H1 (cell line): ENCODE data around the gene EIF4E2. TPM values are rescaled to one million over a fixed set of nuclear protein-coding genes. Genes with fewer than 3 reads are reported as not detected.

Experiments used
- CTCF ChIA-PET: fragments of 300-600 bp; sonication (Branson Sonifier 250); formaldehyde crosslinking; loops from one replicate; lab custom pipeline; 2021; ENCODE audit not compliant: partially characterized antibody; lab: Charles Lee
- POLR2A ChIA-PET: fragments of 300-600 bp; sonication (Branson Sonifier 250); formaldehyde crosslinking; loops from one replicate; lab custom pipeline; 2021; ENCODE audit warnings: inconsistent platforms; ENCODE audit not compliant: partially characterized antibody; lab: Charles Lee
- DNase-seq, 2 experiments: peaks; one replicate each; pipeline versions ENCODE4 v3.0.0 to v3.0.0-alpha.2; 2010 to 2022; ENCODE audit warnings: low spot score in 2 of 2, low read depth in 1 of 2, mixed read lengths in 1 of 2
- FAIRE-seq: peaks from 2 replicates; lab custom pipeline; 2011; peaks lifted over from hg19 to GRCh38; lab: Jason Lieb, UNC
- H2AFZ ChIP-seq: 2 replicates; pipeline ENCODE4 v1.8.1; 2012; ENCODE audit warnings: low read length, inconsistent platforms
- H2AK5ac ChIP-seq: 2 replicates; pipeline ENCODE4 v1.6.1; 2013; ENCODE audit warnings: low read depth, low read length
- H2BK120ac ChIP-seq: replicated peaks from 2 replicates; pipeline ENCODE3; 2013; ENCODE audit warnings: low read depth, low read length, inconsistent platforms
- H2BK12ac ChIP-seq: 2 replicates; pipeline ENCODE4 v1.6.1; 2013; ENCODE audit warnings: low read depth, low read length
- H2BK15ac ChIP-seq: 2 replicates; pipeline ENCODE4 v1.6.1; 2013; ENCODE audit warnings: low read length
- H2BK20ac ChIP-seq: 2 replicates; pipeline ENCODE4 v1.6.1; 2013; ENCODE audit warnings: low read length
- H2BK5ac ChIP-seq: 2 replicates; pipeline ENCODE4 v1.6.1; 2013; ENCODE audit warnings: low read depth, low read length
- H3K14ac ChIP-seq: 2 replicates; pipeline ENCODE4 v1.6.1; 2013; ENCODE audit warnings: inconsistent platforms; ENCODE audit not compliant: insufficient read length
- H3K18ac ChIP-seq: 2 replicates; pipeline ENCODE4 v1.6.1; 2013; ENCODE audit warnings: low read length; ENCODE audit errors: extremely low read depth
- H3K23ac ChIP-seq: 2 replicates; pipeline ENCODE4 v1.6.1; 2013; ENCODE audit warnings: inconsistent platforms; ENCODE audit not compliant: insufficient read length
- H3K23me2 ChIP-seq: 2 replicates; pipeline ENCODE4 v1.6.1; 2013; ENCODE audit warnings: low read depth, low read length
- H3K27ac ChIP-seq: 2 replicates; pipeline ENCODE4 v1.6.1; 2011; ENCODE audit warnings: low read depth, low read length, inconsistent platforms
- H3K27me3 ChIP-seq, 4 experiments: replicated peaks in 1 of 4; 1 replicate in 1 of 4; 2 replicates in 3 of 4; pipeline versions ENCODE4 v1.6.1 to v1.8.1; 2011 to 2013; ENCODE audit warnings: low read length in 3 of 4, mild to moderate bottlenecking in 3 of 4, inconsistent platforms in 2 of 4, mixed read lengths in 2 of 4, moderate library complexity in 1 of 4; ENCODE audit not compliant: control insufficient read depth in 3 of 4, insufficient read depth in 3 of 4; ENCODE audit errors: extremely low read depth in 1 of 4
- H3K36me3 ChIP-seq, 4 experiments: 2 replicates each; pipeline versions ENCODE4 v1.6.1 to v1.8.1; 2011 to 2013; ENCODE audit warnings: mild to moderate bottlenecking in 4 of 4, low read length in 3 of 4, moderate library complexity in 2 of 4, control low read depth in 1 of 4, inconsistent platforms in 1 of 4; ENCODE audit not compliant: insufficient read depth in 4 of 4, control insufficient read depth in 2 of 4
- H3K4ac ChIP-seq: replicated peaks from 2 replicates; pipeline ENCODE3; 2013; ENCODE audit warnings: low read length, low read depth, mixed read lengths, inconsistent platforms; ENCODE audit not compliant: insufficient read length
- H3K4me1 ChIP-seq, 4 experiments: replicated peaks in 1 of 4; 1 replicate in 1 of 4; 2 replicates in 3 of 4; pipeline versions ENCODE4 v1.6.1 to v1.8.1; 2011 to 2013; ENCODE audit warnings: low read length in 3 of 4, inconsistent platforms in 2 of 4, mixed read lengths in 1 of 4; ENCODE audit not compliant: insufficient read depth in 4 of 4, control insufficient read depth in 3 of 4
- H3K4me2 ChIP-seq, 2 experiments: 2 replicates each; pipeline versions ENCODE4 v1.6.1 to v1.8.1; 2011 to 2013; ENCODE audit warnings: low read depth in 2 of 2, low read length in 2 of 2, control low read depth in 1 of 2, inconsistent platforms in 1 of 2, mild to moderate bottlenecking in 1 of 2; ENCODE audit not compliant: insufficient read depth in 1 of 2
- H3K4me3 ChIP-seq, 4 experiments: fragments of 200-600, 300-600 bp in 1 of 4; sonication (generic), shearing (Covaris generic), sonication (Bioruptor Twin) in 1 of 4; 2 replicates each; pipeline versions ENCODE4 v1.5.1 to v1.8.1; 2011 to 2016; ENCODE audit warnings: low read length in 4 of 4, low read depth in 3 of 4, control low read depth in 2 of 4, inconsistent platforms in 2 of 4, mild to moderate bottlenecking in 2 of 4, mixed read lengths in 1 of 4, moderate library complexity in 1 of 4; ENCODE audit not compliant: insufficient read depth in 2 of 4; ENCODE audit errors: extremely low read depth in 1 of 4
- H3K56ac ChIP-seq: replicated peaks from 2 replicates; pipeline ENCODE3; 2013; ENCODE audit warnings: low read depth, mild to moderate bottlenecking, mixed read lengths, low read length, inconsistent platforms; ENCODE audit not compliant: insufficient read length
- H3K79me1 ChIP-seq: 2 replicates; pipeline ENCODE4 v1.6.1; 2013; ENCODE audit warnings: low read depth, low read length, control low read depth
- H3K79me2 ChIP-seq, 2 experiments: 2 replicates each; pipeline versions ENCODE4 v1.6.1 to v1.8.1; 2012 to 2013; ENCODE audit warnings: low read length in 2 of 2, mild to moderate bottlenecking in 2 of 2, inconsistent platforms in 1 of 2; ENCODE audit not compliant: insufficient read depth in 2 of 2, control insufficient read depth in 1 of 2
- H3K9ac ChIP-seq, 4 experiments: replicated peaks in 1 of 4; 1 replicate in 1 of 4; 2 replicates in 3 of 4; pipeline versions ENCODE4 v1.6.1 to v1.8.1; 2011 to 2013; ENCODE audit warnings: low read depth in 3 of 4, low read length in 3 of 4, control low read depth in 2 of 4, mild to moderate bottlenecking in 2 of 4, moderate library complexity in 2 of 4, inconsistent platforms in 1 of 4; ENCODE audit errors: extremely low read depth in 1 of 4
- H3K9me3 ChIP-seq, 2 experiments: 2 replicates each; pipeline versions ENCODE4 v1.6.1 to v1.8.1; 2012 to 2013; ENCODE audit warnings: mild to moderate bottlenecking in 2 of 2, moderate library complexity in 2 of 2, control low read depth in 1 of 2, inconsistent platforms in 1 of 2, low read depth in 1 of 2, low read length in 1 of 2, mixed read lengths in 1 of 2; ENCODE audit not compliant: insufficient read depth in 2 of 2
- H4K20me1 ChIP-seq, 2 experiments: replicated peaks in 1 of 2; 2 replicates each; pipeline versions ENCODE3 to v1.8.1; 2011 to 2013; ENCODE audit warnings: inconsistent platforms in 2 of 2, low read length in 2 of 2, mild to moderate bottlenecking in 1 of 2; ENCODE audit not compliant: insufficient read depth in 2 of 2, control insufficient read depth in 1 of 2
- H4K5ac ChIP-seq: 2 replicates; pipeline ENCODE4 v1.6.1; 2013; ENCODE audit warnings: low read length, low read depth, mixed read lengths, inconsistent platforms; ENCODE audit not compliant: insufficient read length
- H4K8ac ChIP-seq: 2 replicates; pipeline ENCODE4 v1.8.0; 2013; ENCODE audit warnings: mild to moderate bottlenecking, moderate library complexity, low read length, inconsistent platforms; ENCODE audit not compliant: insufficient read depth; ENCODE audit errors: extremely low read depth
- H4K91ac ChIP-seq: replicated peaks from 2 replicates; pipeline ENCODE3; 2013; ENCODE audit warnings: low read length, mixed read lengths, inconsistent platforms; ENCODE audit not compliant: insufficient read length
- ATF3 ChIP-seq: IDR thresholded peaks from 2 replicates; pipeline ENCODE4 v1.6.1; 2011; ENCODE audit warnings: low read depth, mild to moderate bottlenecking, low read length; ENCODE audit not compliant: insufficient read depth
- BACH1 ChIP-seq: IDR thresholded peaks from 2 replicates; pipeline ENCODE4 v1.6.1; 2012; ENCODE audit warnings: low read length, improper control_type of control experiment
- GABPA ChIP-seq: IDR thresholded peaks from 2 replicates; pipeline ENCODE4 v1.6.1; 2011; ENCODE audit warnings: mild to moderate bottlenecking, low read length, moderate library complexity, borderline replicate concordance; ENCODE audit not compliant: insufficient read depth
- GTF2F1 ChIP-seq: IDR thresholded peaks from 2 replicates; pipeline ENCODE4 v1.6.1; 2012; ENCODE audit warnings: low read depth, low read length, improper control_type of control experiment, borderline replicate concordance
- HDAC6 ChIP-seq: IDR thresholded peaks from one replicate; pipeline ENCODE4 v1.7.1; 2012; ENCODE audit warnings: low read depth, mild to moderate bottlenecking, inconsistent platforms, low read length, moderate library complexity
- JUN ChIP-seq: IDR thresholded peaks from 2 replicates; pipeline ENCODE4 v1.6.1; 2011; ENCODE audit warnings: low read depth, mild to moderate bottlenecking, improper control_type of control experiment, low read length
- KDM1A ChIP-seq: fragments of 200-600, 300-600 bp; sonication (generic); IDR thresholded peaks from 2 replicates; pipeline ENCODE4 v1.7.1; 2016; ENCODE audit warnings: mild to moderate bottlenecking, low read length, borderline replicate concordance
- TAF1 ChIP-seq: IDR thresholded peaks from 2 replicates; pipeline ENCODE4 v1.6.1; 2011; ENCODE audit warnings: mild to moderate bottlenecking, low read depth, low read length
- WGBS, 2 experiments: shearing (Covaris generic) in 1 of 2; methylation state at CpG; one replicate each; pipeline versions ENCODE4 v1.1.6 to v1.1.7; 2013 to 2015; ENCODE audit warnings: low lambda C conversion rate in 2 of 2, mixed read lengths in 2 of 2, inconsistent platforms in 1 of 2, low coverage in 1 of 2, missing lambda C conversion rate in 1 of 2; ENCODE audit not compliant: insufficient replicate concordance in 2 of 2, insufficient coverage in 1 of 2, insufficient read length in 1 of 2; ENCODE audit errors: extremely low coverage in 1 of 2, missing lambda C conversion rate in 1 of 2; 5-methylcytosine and 5-hydroxymethylcytosine counted together
- polyA plus RNA-seq, 7 experiments: library from polyadenylated mRNA; depleted of rRNA in 3 of 7; stranded (reverse) in 5 of 7; unstranded in 2 of 7; fragments of >200 nt in 5 of 7; fragments of 200-250 nt in 2 of 7; gene quantifications; 1 replicate in 5 of 7; 2 replicates in 1 of 7; 4 replicates in 1 of 7; pipeline versions ENCODE4 v1.2.1 to v1.2.3, GENCODE V29; 2011 to 2013; ENCODE audit warnings: missing spikeins in 2 of 7, mixed read lengths in 2 of 7
- total RNA-seq: library from RNA; stranded (reverse); fragmentation: NEBNext Ultra II Directional; extraction: Animal tissue kit (Norgen Biotek cat#: 25700); gene quantifications from 2 replicates; pipeline ENCODE4 v1.2.1, GENCODE V29; 2021

Gene EIF4E2
- total and polyA plus RNA-seq, 2 of the 8 experiments (the other 6 are each of a cell fraction or from before 2014, with no cell fraction given), result 39.4 to 114 TPM

DNA sequence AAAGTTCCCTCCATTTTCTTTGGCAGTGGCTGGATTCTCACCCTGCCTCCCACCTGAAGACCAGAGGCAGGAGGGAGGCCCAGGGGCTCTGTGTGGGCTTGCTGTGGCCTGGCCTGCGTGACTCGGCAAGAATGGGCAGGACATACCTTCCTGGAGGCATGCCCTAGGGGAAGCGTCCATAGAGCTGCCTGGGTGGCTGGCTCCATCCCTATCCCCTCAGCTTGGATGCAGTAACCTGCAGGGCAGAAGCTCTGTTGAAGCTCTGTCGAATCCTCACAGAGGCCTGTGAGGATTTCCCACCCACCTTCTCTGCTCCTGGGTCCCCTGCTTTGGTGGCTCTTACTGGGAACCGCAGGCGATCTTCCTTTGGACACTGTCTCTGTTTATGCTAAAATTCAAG lies 31.6 kb upstream of the EIF4E2 start:
- POLR2A ChIA-PET, result interaction anchor here (1.1 kb wide), 1 partner anchor 30 kb away, joined by 3 read pairs; no protein-coding TSS in a partner anchor
- TF ChIP-seq GABPA (no peak), ATF3 (no peak), TAF1 (no peak), BACH1 (no peak), GTF2F1 (no peak), KDM1A (no peak), HDAC6 (no peak), JUN (no peak)

More for the DNA sequence above, 31.6 kb upstream of the EIF4E2 start:
- no peak overlapping the region for H4K5ac ChIP-seq
- H3K14ac ChIP-seq, result no peak overlapping the region
- peaks cover 1 to 4% of the 10 kb centered on the region in 2 experiments for H4K20me1 ChIP-seq
- no peaks in the 10 kb centered on the region for H3K9me3 ChIP-seq
- WGBS, 2 experiments, result 70% methylated on average over 6 of the region's 6 CpGs; no CpG with 5 or more reads in 1 of the 2 experiments
- H2BK12ac ChIP-seq, result no peak overlapping the region; the same call in 1 of the 2 replicates
- H3K4me3 ChIP-seq, result no peak overlapping the region
- H4K91ac ChIP-seq, result peak overlapping the region; percentile 37
- no peaks in the 10 kb centered on the region for H3K79me1 ChIP-seq
- H3K23ac ChIP-seq, result no peak overlapping the region
- H3K79me2 ChIP-seq, result no peaks in the 10 kb centered on the region
- H3K36me3 ChIP-seq, result no peaks in the 10 kb centered on the region
- H2BK15ac ChIP-seq, result no peak overlapping the region
- no peak overlapping the region for H3K27ac ChIP-seq
- H3K18ac ChIP-seq, result no peak overlapping the region
- no peak overlapping the region for H4K8ac ChIP-seq
- no peak overlapping the region for H3K4ac ChIP-seq
- H3K4me1 ChIP-seq, result peaks cover 0 to 15% (median 5%) of the 10 kb centered on the region in 4 experiments; a peak in 5 of 7 replicates
- H3K9ac ChIP-seq, result no peak overlapping the region
- peaks cover 6% of the 10 kb centered on the region; the same call in 1 of the 2 replicates for H3K23me2 ChIP-seq
- H3K56ac ChIP-seq, result no peak overlapping the region
- H2AK5ac ChIP-seq, result no peak overlapping the region
- H3K4me2 ChIP-seq, result no peak overlapping the region
- FAIRE-seq, result no peak
- H2BK5ac ChIP-seq, result 0 out of 2 replicates have a peak overlapping the region, but pooled peaks have one; percentile 12
- H2BK120ac ChIP-seq, result no peak overlapping the region
- CTCF ChIA-PET, result interaction anchor here (0.8 to 10.6 kb wide), 13 partner anchors 10 to 183 kb away, joined by 3 to 176 read pairs (median 4); no protein-coding TSS in a partner anchor
- H3K27me3 ChIP-seq, result peaks cover 18 to 31% (median 29%) of the 10 kb centered on the region in 4 experiments
- no peak overlapping the region for H2BK20ac ChIP-seq
- DNase-seq, result no peak
- no peak overlapping the region for H2AFZ ChIP-seq
